ENCODE results near the gene CDC45. TPM values are rescaled to one million over a fixed set of nuclear protein-coding genes. Genes with fewer than 3 reads are reported as not detected.

Gene CDC45
- total and polyA plus RNA-seq, 2 donors (not counting 1 experiment from before 2014, with no cell fraction given): 3.8 to 12.0 TPM

DNA sequence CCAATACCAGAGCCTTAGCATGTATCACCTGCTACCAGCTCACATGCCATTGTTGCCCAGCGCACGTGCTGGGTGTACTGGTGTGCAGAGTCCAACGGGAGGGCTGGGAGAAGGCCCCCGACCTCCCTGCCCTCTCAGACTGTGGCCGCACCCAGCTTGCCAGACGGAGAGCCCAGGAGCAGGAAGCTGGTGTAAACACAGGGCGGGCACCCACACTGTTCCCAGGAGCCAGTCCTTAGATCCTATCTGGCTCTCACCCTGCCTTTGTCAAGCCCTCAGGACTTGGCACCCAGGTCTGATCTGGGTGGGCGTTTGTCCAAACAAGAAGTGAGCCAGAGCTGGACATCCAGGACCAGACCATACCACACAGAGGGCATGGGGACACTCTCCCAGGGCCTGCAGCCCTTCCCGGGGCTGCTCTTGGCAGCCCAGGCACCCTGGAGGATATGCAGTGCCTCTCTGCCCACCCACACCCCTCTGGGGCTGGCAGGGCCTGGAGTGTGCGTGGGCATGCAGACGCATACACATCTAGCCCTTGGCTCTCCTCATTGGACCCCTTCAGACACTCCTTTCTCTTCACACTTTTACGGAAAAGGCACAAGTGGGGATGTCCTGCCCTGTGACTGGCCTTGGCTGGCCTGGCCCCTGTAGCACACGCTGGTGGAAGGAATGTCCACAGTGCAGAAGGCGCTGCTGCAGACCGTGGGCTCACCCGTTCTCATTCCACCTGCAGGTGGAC, 64.4 kb downstream of the CDC45 start:
- H3K27me3 ChIP-seq (ENCODE audit: control insufficient read depth, insufficient read depth, low read length): no peaks in the 10 kb centered on the region
- TF ChIP-seq EZH2 (IDR thresholded peaks at IDR 0.05; ENCODE audit: low read length, missing control alignments): no peak
- TF ChIP-seq, protein P1, sequence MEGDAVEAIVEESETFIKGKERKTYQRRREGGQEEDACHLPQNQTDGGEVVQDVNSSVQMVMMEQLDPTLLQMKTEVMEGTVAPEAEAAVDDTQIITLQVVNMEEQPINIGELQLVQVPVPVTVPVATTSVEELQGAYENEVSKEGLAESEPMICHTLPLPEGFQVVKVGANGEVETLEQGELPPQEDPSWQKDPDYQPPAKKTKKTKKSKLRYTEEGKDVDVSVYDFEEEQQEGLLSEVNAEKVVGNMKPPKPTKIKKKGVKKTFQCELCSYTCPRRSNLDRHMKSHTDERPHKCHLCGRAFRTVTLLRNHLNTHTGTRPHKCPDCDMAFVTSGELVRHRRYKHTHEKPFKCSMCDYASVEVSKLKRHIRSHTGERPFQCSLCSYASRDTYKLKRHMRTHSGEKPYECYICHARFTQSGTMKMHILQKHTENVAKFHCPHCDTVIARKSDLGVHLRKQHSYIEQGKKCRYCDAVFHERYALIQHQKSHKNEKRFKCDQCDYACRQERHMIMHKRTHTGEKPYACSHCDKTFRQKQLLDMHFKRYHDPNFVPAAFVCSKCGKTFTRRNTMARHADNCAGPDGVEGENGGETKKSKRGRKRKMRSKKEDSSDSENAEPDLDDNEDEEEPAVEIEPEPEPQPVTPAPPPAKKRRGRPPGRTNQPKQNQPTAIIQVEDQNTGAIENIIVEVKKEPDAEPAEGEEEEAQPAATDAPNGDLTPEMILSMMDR (conservative IDR thresholded peaks at IDR 0.05 in 1 of 2, IDR thresholded peaks at IDR 0.05 in 1 of 2; ENCODE audit: low read depth in 1 of 2, low read length in 2 of 2): no peak
- H3K9ac ChIP-seq (ENCODE audit: insufficient read depth, low read length): no peak overlapping the region
- no peaks in the 10 kb centered on the region for H3K79me2 ChIP-seq (ENCODE audit: control insufficient read depth, insufficient read depth, low read length)
- H4K20me1 ChIP-seq (ENCODE audit: control insufficient read depth, extremely low read depth, insufficient read depth, low read length): no peaks in the 10 kb centered on the region
- no peak for DNase-seq (ENCODE audit: low read depth in 2 of 2)
- H3K9me3 ChIP-seq (ENCODE audit: control insufficient read depth, insufficient read depth, low read depth, low read length): no peaks in the 10 kb centered on the region
- no peaks in the 10 kb centered on the region for H3K4me1 ChIP-seq (ENCODE audit: control insufficient read depth, extremely low read depth, insufficient read depth, low read length)
- H3K4me2 ChIP-seq (ENCODE audit: extremely low read depth, insufficient read depth, low read length): no peak overlapping the region
- H3K36me3 ChIP-seq (ENCODE audit: control insufficient read depth, insufficient read depth, low read length): no peaks in the 10 kb centered on the region
- H2AFZ ChIP-seq (ENCODE audit: low read length): no peak overlapping the region
- H3K4me3 ChIP-seq (replicated peaks in 1 of 4; ENCODE audit: control extremely low read depth in 1 of 4, insufficient read depth in 1 of 4, low read depth in 3 of 4, low read length in 4 of 4): no peak overlapping the region
- no peak overlapping the region for H3K27ac ChIP-seq (ENCODE audit: insufficient read depth, low read length)

DNA sequence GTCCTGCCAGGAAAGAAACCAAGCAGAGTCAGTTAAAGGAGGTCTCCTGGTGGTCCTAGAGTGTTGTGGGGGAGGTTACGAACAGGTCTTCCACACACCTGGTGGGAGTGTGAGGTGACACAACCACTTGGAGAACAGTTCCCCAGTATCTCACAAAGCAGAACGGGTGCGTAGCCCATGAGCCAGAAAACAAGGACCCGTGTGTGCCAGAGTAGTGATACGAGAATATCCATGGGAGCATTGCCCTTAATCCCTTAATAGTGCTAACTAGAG, 66.2 kb downstream of the CDC45 start:
- Histone ChIP-seq H2AFZ (ENCODE audit: low read length) (no peak overlapping the region), H3K36me3 (ENCODE audit: control insufficient read depth, insufficient read depth, low read length) (no peaks in the 10 kb centered on the region), H3K4me3 (replicated peaks in 1 of 4; ENCODE audit: control extremely low read depth in 1 of 4, insufficient read depth in 1 of 4, low read depth in 3 of 4, low read length in 4 of 4) (no peak overlapping the region), H3K27me3 (ENCODE audit: control insufficient read depth, insufficient read depth, low read length) (no peaks in the 10 kb centered on the region), H3K4me1 (ENCODE audit: control insufficient read depth, extremely low read depth, insufficient read depth, low read length) (no peaks in the 10 kb centered on the region), H3K79me2 (ENCODE audit: control insufficient read depth, insufficient read depth, low read length) (no peaks in the 10 kb centered on the region), H3K9ac (ENCODE audit: insufficient read depth, low read length) (no peak overlapping the region), H3K27ac (ENCODE audit: insufficient read depth, low read length) (no peak overlapping the region), H3K4me2 (ENCODE audit: extremely low read depth, insufficient read depth, low read length) (no peak overlapping the region), H4K20me1 (ENCODE audit: control insufficient read depth, extremely low read depth, insufficient read depth, low read length) (no peaks in the 10 kb centered on the region), H3K9me3 (ENCODE audit: control insufficient read depth, insufficient read depth, low read depth, low read length) (no peaks in the 10 kb centered on the region)
- TF ChIP-seq, protein P1 (conservative IDR thresholded peaks at IDR 0.05 in 1 of 2, IDR thresholded peaks at IDR 0.05 in 1 of 2; ENCODE audit: low read depth in 1 of 2, low read length in 2 of 2): no peak
- TF ChIP-seq EZH2 (IDR thresholded peaks at IDR 0.05; ENCODE audit: low read length, missing control alignments): no peak
- DNase-seq (ENCODE audit: low read depth in 2 of 2): no peak

DNA sequence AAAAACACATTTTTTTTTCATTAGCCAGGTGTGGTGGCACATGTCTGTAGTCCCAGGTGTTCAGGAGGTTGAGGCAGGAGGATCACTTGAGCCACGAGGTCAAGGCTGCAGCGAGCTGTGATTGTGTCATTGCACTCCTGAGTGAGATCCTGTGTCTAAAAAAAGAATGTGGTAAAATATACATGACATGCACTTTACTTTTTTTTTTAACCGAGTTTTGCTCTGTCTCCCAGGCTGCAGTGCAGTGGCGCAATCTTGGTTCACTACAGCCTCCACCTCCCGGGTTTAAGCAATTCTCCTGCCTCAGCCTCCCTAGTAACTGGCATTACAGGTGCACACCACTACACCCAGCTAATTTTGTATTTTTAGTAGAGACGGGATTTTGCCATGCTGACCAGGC, 67.0 kb downstream of the CDC45 start:
- H4K20me1 ChIP-seq (ENCODE audit: control insufficient read depth, extremely low read depth, insufficient read depth, low read length): no peaks in the 10 kb centered on the region
- no peak overlapping the region for H3K9ac ChIP-seq (ENCODE audit: insufficient read depth, low read length)
- H3K4me1 ChIP-seq (ENCODE audit: control insufficient read depth, extremely low read depth, insufficient read depth, low read length): no peaks in the 10 kb centered on the region
- no peak for DNase-seq (ENCODE audit: low read depth in 2 of 2)
- H3K4me2 ChIP-seq (ENCODE audit: extremely low read depth, insufficient read depth, low read length): no peak overlapping the region
- no peaks in the 10 kb centered on the region for H3K79me2 ChIP-seq (ENCODE audit: control insufficient read depth, insufficient read depth, low read length)
- no peak overlapping the region for H3K4me3 ChIP-seq (replicated peaks in 1 of 4; ENCODE audit: control extremely low read depth in 1 of 4, insufficient read depth in 1 of 4, low read depth in 3 of 4, low read length in 4 of 4)
- no peaks in the 10 kb centered on the region for H3K9me3 ChIP-seq (ENCODE audit: control insufficient read depth, insufficient read depth, low read depth, low read length)
- no peak for TF ChIP-seq EZH2 (IDR thresholded peaks at IDR 0.05; ENCODE audit: low read length, missing control alignments)
- TF ChIP-seq, protein P1 (conservative IDR thresholded peaks at IDR 0.05 in 1 of 2, IDR thresholded peaks at IDR 0.05 in 1 of 2; ENCODE audit: low read depth in 1 of 2, low read length in 2 of 2): no peak
- no peaks in the 10 kb centered on the region for H3K36me3 ChIP-seq (ENCODE audit: control insufficient read depth, insufficient read depth, low read length)
- no peak overlapping the region for H3K27ac ChIP-seq (ENCODE audit: insufficient read depth, low read length)
- no peaks in the 10 kb centered on the region for H3K27me3 ChIP-seq (ENCODE audit: control insufficient read depth, insufficient read depth, low read length)
- H2AFZ ChIP-seq (ENCODE audit: low read length): no peak overlapping the region

Measured in fibroblast of lung (primary cell).